ENCODE data around the gene MAP3K7. TPM values are rescaled to one million over a fixed set of nuclear protein-coding genes. Genes with fewer than 3 reads are reported as not detected.

Gene MAP3K7
- total and polyA plus RNA-seq, 2 experiments from 2014 or later: 33.2 to 47.1 TPM

DNA sequence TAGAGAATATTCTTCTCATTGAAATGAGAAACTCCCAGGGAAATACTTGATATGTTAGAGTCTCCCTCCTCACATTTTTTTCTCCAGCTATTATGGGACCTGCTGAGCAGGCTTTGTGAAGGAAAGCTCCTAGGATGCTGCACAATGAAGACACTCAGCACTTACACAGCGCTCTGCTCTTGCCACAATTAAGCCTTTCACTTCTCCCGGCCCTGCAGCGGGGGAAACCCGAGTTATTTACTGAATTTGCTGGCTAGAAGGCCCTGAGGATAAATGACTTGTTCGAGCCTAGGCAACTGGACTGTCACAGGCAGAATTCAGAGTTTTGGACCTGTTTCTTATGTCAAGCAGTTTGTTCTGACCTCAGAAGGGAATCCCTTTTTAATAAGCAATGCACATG lies 102.0 kb downstream of the MAP3K7 start:
- H3K4me1 Mint-ChIP-seq: peaks cover 30% of the 10 kb centered on the region
- Histone ChIP-seq H3K4me2 (peak overlapping the region; percentile 53; the same call in 1 of the 2 replicates), H3K79me2 (replicated peaks; ENCODE audit: insufficient read depth) (no peaks in the 10 kb centered on the region), H3F3A (replicated peaks; ENCODE audit: low read depth) (0 out of 2 replicates have a peak, but pooled peaks cover 3% of the 10 kb centered on the region), H3K4me3 (no peak overlapping the region), H4K20me1 (replicated peaks; ENCODE audit: insufficient read depth) (no peaks in the 10 kb centered on the region), H2AFZ (peak overlapping the region; percentile 38; the same call in 1 of the 2 replicates), H3K27ac (ENCODE audit: low read depth) (no peak overlapping the region; the same call in 1 of the 2 replicates), H3K27me3 (ENCODE audit: insufficient read depth) (no peaks in the 10 kb centered on the region), H3K9me2 (ENCODE audit: insufficient read depth) (no peaks in the 10 kb centered on the region; the same call in 1 of the 2 replicates), H3K36me3 (ENCODE audit: insufficient read depth) (peaks cover 3% of the 10 kb centered on the region), H3K4me1 (ENCODE audit: insufficient read depth) (peaks cover 18% of the 10 kb centered on the region)
- H3K27ac Mint-ChIP-seq: no peak overlapping the region; the same call in 1 of the 2 replicates
- H3K4me3 Mint-ChIP-seq: peak overlapping the region; percentile 22; the same call in 2 of the 3 replicates
- H3K27me3 Mint-ChIP-seq (ENCODE audit: insufficient read depth, low read depth, poor library complexity): peaks cover 4% of the 10 kb centered on the region
- H3K9me3 Mint-ChIP-seq: peaks cover 22% of the 10 kb centered on the region
- DNase-seq (ENCODE audit: low spot score) (peak; percentile 56), ATAC-seq (peak; percentile 96)
- no peak for TF ChIP-seq JUNB (IDR thresholded peaks at IDR 0.05; ENCODE audit: unreplicated experiment)
- TF ChIP-seq, protein P1, sequence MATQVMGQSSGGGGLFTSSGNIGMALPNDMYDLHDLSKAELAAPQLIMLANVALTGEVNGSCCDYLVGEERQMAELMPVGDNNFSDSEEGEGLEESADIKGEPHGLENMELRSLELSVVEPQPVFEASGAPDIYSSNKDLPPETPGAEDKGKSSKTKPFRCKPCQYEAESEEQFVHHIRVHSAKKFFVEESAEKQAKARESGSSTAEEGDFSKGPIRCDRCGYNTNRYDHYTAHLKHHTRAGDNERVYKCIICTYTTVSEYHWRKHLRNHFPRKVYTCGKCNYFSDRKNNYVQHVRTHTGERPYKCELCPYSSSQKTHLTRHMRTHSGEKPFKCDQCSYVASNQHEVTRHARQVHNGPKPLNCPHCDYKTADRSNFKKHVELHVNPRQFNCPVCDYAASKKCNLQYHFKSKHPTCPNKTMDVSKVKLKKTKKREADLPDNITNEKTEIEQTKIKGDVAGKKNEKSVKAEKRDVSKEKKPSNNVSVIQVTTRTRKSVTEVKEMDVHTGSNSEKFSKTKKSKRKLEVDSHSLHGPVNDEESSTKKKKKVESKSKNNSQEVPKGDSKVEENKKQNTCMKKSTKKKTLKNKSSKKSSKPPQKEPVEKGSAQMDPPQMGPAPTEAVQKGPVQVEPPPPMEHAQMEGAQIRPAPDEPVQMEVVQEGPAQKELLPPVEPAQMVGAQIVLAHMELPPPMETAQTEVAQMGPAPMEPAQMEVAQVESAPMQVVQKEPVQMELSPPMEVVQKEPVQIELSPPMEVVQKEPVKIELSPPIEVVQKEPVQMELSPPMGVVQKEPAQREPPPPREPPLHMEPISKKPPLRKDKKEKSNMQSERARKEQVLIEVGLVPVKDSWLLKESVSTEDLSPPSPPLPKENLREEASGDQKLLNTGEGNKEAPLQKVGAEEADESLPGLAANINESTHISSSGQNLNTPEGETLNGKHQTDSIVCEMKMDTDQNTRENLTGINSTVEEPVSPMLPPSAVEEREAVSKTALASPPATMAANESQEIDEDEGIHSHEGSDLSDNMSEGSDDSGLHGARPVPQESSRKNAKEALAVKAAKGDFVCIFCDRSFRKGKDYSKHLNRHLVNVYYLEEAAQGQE (IDR thresholded peaks at IDR 0.05; ENCODE audit: unreplicated experiment): no peak
- TF ChIP-seq, protein P2, sequence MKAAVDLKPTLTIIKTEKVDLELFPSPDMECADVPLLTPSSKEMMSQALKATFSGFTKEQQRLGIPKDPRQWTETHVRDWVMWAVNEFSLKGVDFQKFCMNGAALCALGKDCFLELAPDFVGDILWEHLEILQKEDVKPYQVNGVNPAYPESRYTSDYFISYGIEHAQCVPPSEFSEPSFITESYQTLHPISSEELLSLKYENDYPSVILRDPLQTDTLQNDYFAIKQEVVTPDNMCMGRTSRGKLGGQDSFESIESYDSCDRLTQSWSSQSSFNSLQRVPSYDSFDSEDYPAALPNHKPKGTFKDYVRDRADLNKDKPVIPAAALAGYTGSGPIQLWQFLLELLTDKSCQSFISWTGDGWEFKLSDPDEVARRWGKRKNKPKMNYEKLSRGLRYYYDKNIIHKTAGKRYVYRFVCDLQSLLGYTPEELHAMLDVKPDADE (IDR thresholded peaks at IDR 0.05): no peak
- 0 out of 2 replicates have a peak, but pooled peaks have one; percentile 16 for TF ChIP-seq ZNF331 (CRISPR knock-in tag; IDR thresholded peaks at IDR 0.05; ENCODE audit: low read depth)
- no peak for TF ChIP-seq STAT1 (IDR thresholded peaks at IDR 0.05; ENCODE audit: unreplicated experiment)
- TF ChIP-seq EZH2phosphoT487 (IDR thresholded peaks at IDR 0.05; ENCODE audit: unreplicated experiment): no peak
- 0 out of 2 replicates have a peak, but pooled peaks have one; percentile 28 for TF ChIP-seq CREB1 (CRISPR knock-in tag; IDR thresholded peaks at IDR 0.05; ENCODE audit: low read depth)
- TF ChIP-seq, protein P3, sequence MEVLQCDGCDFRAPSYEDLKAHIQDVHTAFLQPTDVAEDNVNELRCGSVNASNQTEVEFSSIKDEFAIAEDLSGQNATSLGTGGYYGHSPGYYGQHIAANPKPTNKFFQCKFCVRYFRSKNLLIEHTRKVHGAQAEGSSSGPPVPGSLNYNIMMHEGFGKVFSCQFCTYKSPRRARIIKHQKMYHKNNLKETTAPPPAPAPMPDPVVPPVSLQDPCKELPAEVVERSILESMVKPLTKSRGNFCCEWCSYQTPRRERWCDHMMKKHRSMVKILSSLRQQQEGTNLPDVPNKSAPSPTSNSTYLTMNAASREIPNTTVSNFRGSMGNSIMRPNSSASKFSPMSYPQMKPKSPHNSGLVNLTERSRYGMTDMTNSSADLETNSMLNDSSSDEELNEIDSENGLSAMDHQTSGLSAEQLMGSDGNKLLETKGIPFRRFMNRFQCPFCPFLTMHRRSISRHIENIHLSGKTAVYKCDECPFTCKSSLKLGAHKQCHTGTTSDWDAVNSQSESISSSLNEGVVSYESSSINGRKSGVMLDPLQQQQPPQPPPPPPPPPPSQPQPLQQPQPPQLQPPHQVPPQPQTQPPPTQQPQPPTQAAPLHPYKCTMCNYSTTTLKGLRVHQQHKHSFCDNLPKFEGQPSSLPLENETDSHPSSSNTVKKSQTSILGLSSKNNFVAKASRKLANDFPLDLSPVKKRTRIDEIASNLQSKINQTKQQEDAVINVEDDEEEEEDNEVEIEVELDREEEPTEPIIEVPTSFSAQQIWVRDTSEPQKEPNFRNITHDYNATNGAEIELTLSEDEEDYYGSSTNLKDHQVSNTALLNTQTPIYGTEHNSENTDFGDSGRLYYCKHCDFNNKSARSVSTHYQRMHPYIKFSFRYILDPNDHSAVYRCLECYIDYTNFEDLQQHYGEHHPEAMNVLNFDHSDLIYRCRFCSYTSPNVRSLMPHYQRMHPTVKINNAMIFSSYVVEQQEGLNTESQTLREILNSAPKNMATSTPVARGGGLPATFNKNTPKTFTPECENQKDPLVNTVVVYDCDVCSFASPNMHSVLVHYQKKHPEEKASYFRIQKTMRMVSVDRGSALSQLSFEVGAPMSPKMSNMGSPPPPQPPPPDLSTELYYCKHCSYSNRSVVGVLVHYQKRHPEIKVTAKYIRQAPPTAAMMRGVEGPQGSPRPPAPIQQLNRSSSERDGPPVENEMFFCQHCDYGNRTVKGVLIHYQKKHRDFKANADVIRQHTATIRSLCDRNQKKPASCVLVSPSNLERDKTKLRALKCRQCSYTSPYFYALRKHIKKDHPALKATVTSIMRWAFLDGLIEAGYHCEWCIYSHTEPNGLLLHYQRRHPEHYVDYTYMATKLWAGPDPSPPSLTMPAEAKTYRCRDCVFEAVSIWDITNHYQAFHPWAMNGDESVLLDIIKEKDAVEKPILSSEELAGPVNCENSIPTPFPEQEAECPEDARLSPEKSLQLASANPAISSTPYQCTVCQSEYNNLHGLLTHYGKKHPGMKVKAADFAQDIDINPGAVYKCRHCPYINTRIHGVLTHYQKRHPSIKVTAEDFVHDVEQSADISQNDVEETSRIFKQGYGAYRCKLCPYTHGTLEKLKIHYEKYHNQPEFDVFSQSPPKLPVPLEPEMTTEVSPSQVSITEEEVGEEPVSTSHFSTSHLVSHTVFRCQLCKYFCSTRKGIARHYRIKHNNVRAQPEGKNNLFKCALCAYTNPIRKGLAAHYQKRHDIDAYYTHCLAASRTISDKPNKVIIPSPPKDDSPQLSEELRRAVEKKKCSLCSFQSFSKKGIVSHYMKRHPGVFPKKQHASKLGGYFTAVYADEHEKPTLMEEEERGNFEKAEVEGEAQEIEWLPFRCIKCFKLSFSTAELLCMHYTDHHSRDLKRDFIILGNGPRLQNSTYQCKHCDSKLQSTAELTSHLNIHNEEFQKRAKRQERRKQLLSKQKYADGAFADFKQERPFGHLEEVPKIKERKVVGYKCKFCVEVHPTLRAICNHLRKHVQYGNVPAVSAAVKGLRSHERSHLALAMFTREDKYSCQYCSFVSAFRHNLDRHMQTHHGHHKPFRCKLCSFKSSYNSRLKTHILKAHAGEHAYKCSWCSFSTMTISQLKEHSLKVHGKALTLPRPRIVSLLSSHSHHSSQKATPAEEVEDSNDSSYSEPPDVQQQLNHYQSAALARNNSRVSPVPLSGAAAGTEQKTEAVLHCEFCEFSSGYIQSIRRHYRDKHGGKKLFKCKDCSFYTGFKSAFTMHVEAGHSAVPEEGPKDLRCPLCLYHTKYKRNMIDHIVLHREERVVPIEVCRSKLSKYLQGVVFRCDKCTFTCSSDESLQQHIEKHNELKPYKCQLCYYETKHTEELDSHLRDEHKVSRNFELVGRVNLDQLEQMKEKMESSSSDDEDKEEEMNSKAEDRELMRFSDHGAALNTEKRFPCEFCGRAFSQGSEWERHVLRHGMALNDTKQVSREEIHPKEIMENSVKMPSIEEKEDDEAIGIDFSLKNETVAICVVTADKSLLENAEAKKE (CRISPR knock-in tag; IDR thresholded peaks at IDR 0.05): peak; percentile 90
- no peak for TF ChIP-seq POLR2AphosphoS5 (IDR thresholded peaks at IDR 0.05; ENCODE audit: low read depth)
- no peak for TF ChIP-seq NANOG (IDR thresholded peaks at IDR 0.05; ENCODE audit: borderline replicate concordance)
- TF ChIP-seq, protein P4, sequence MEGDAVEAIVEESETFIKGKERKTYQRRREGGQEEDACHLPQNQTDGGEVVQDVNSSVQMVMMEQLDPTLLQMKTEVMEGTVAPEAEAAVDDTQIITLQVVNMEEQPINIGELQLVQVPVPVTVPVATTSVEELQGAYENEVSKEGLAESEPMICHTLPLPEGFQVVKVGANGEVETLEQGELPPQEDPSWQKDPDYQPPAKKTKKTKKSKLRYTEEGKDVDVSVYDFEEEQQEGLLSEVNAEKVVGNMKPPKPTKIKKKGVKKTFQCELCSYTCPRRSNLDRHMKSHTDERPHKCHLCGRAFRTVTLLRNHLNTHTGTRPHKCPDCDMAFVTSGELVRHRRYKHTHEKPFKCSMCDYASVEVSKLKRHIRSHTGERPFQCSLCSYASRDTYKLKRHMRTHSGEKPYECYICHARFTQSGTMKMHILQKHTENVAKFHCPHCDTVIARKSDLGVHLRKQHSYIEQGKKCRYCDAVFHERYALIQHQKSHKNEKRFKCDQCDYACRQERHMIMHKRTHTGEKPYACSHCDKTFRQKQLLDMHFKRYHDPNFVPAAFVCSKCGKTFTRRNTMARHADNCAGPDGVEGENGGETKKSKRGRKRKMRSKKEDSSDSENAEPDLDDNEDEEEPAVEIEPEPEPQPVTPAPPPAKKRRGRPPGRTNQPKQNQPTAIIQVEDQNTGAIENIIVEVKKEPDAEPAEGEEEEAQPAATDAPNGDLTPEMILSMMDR (conservative IDR thresholded peaks at IDR 0.05; ENCODE audit: low read depth in 2 of 2): no peak
- TF ChIP-seq ZNF114 (CRISPR knock-in tag; IDR thresholded peaks at IDR 0.05): no peak
- no peak for TF ChIP-seq EZH2 (IDR thresholded peaks at IDR 0.05; ENCODE audit: low read depth, unreplicated experiment)
- peaks cover 25% of the 10 kb centered on the region for H3K36me3 Mint-ChIP-seq (ENCODE audit: low read depth)

All from GM23338 (cell line).